HepG2 (cell line): ENCODE data around the gene TYROBP. TPM values are rescaled to one million over a fixed set of nuclear protein-coding genes. Genes with fewer than 3 reads are reported as not detected.

Experiments
- FLYWCH1 ChIP-seq: sonication (generic); formaldehyde crosslinking; IDR thresholded peaks from 2 replicates; pipeline ENCODE4 v1.8.1; 2023; ENCODE audit warnings: mild to moderate bottlenecking, missing genetic modification reagents
- HDAC2 ChIP-seq: sonication (generic); formaldehyde crosslinking; IDR thresholded peaks from 2 replicates; pipeline ENCODE4 v1.4.0; 2020; ENCODE audit warnings: missing genetic modification reagents
- KAT2B ChIP-seq: fragments of 150-350 bp; IDR thresholded peaks from 2 replicates; pipeline ENCODE4 v1.6.1; 2014; ENCODE audit warnings: low read depth, low read length, borderline replicate concordance
- MXI1 ChIP-seq: IDR thresholded peaks from 3 replicates; pipeline ENCODE4 v1.6.1; 2012; ENCODE audit warnings: low read depth, low read length, inconsistent platforms, borderline replicate concordance
- MYPOP ChIP-seq: sonication (generic); formaldehyde crosslinking; IDR thresholded peaks from 2 replicates; pipeline ENCODE4 v1.8.1; 2023; ENCODE audit warnings: mild to moderate bottlenecking, moderate library complexity, missing genetic modification reagents
- NFAT5 ChIP-seq: sonication (generic); formaldehyde crosslinking; IDR thresholded peaks from 2 replicates; pipeline ENCODE4 v1.4.0; 2020; ENCODE audit warnings: missing genetic modification reagents
- ONECUT2 ChIP-seq: sonication (generic); formaldehyde crosslinking; IDR thresholded peaks from 2 replicates; pipeline ENCODE4 v1.4.0; 2020; ENCODE audit warnings: missing genetic modification reagents
- POGK ChIP-seq: sonication (generic); formaldehyde crosslinking; conservative IDR thresholded peaks from 2 replicates; pipeline ENCODE4 v1.8.0; 2022; ENCODE audit warnings: mild to moderate bottlenecking, moderate library complexity, missing genetic modification reagents
- RCOR2 ChIP-seq: IDR thresholded peaks from 2 replicates; pipeline ENCODE4 v1.6.1; 2016; ENCODE audit warnings: missing biosample characterization, missing genetic modification reagents
- SYNCRIP ChIP-seq: fragments of 200-400 bp; formaldehyde crosslinking; IDR thresholded peaks from 2 replicates; pipeline ENCODE4 v1.6.1; 2018; ENCODE audit warnings: mild to moderate bottlenecking, low read depth, low read length; ENCODE audit not compliant: insufficient read depth
- TAF15 ChIP-seq: fragments of 200-400 bp; formaldehyde crosslinking; IDR thresholded peaks from one replicate; pipeline ENCODE4 v1.6.1; 2018; ENCODE audit warnings: mild to moderate bottlenecking, low read depth, low read length; ENCODE audit not compliant: poor library complexity, severe bottlenecking
- ZNF17 ChIP-seq: sonication (generic); formaldehyde crosslinking; IDR thresholded peaks from 2 replicates; pipeline ENCODE4 v1.5.0; 2020; ENCODE audit warnings: mild to moderate bottlenecking, missing genetic modification reagents
- ZNF256 ChIP-seq: sonication (generic); formaldehyde crosslinking; conservative IDR thresholded peaks from 2 replicates; pipeline ENCODE4 v1.4.0; 2020; ENCODE audit warnings: missing genetic modification reagents
- ZNF615 ChIP-seq: sonication (generic); formaldehyde crosslinking; IDR thresholded peaks from 2 replicates; pipeline ENCODE4 v1.5.0; 2020; ENCODE audit warnings: mild to moderate bottlenecking, missing genetic modification reagents, borderline replicate concordance
- polyA plus RNA-seq, 8 experiments: library from polyadenylated mRNA; depleted of rRNA in 3 of 8; stranded (reverse) in 7 of 8; unstranded in 1 of 8; fragments of >200 nt; fragmentation: Illumina TruSeq in 4 of 8; extraction: Trizol in 4 of 8; gene quantifications; 2 replicates each; pipeline versions ENCODE4 v1.2.1 to v1.2.3, GENCODE V29; 2011 to 2016; ENCODE audit warnings: low read depth in 4 of 8, missing spikeins in 1 of 8, mixed read lengths in 1 of 8; ENCODE audit not compliant: insufficient read depth in 1 of 8
- total RNA-seq, 5 experiments: library from RNA; depleted of rRNA; stranded (reverse); fragments of >200 nt; fragmentation: Illumina TruSeq; extraction: Trizol; gene quantifications; 2 replicates each; pipeline ENCODE4 v1.2.3, GENCODE V29; 2016; ENCODE audit warnings: low read depth in 1 of 5
- TF ChIP-seq, protein P1 (sequence below): sonication (generic); formaldehyde crosslinking; IDR thresholded peaks from 2 replicates; pipeline ENCODE4 v1.4.0; 2020; ENCODE audit warnings: missing genetic modification reagents

TYROBP gene
- total and polyA plus RNA-seq, 2 of the 13 experiments (the other 11 are each of a cell fraction or from before 2014, with no cell fraction given) = not detected

DNA sequence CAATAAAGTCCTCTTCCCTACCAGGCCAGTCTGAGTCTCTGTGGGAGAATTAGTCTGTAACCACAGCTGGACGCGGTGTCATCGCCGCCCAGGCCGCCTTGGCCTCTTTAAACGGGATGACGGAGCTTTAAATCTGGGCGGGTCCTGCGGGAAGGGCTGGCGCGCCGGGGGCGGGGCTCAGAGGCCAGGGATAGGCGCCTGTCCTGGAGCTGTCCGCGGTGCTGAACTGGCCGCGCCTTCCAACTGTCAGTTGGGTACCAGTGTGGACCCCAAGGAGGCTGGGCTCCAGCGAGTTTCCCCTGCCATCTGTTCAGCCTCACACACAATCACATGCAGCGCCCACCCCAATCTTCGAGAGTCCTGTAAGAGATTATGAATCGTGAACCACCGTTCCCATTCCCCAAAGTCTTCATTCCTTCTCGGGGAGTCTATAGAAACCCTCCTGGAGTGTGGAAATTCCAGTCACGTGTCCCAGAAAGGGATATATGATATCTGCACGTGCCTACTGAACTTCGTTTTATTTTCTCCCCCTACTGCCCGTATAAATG is 28.3 kb downstream of the TYROBP start (continued):
- peak; percentile 85 for TF ChIP-seq HDAC2
- TF ChIP-seq ZNF17 (CRISPR knock-in tag) = no peak
- TF ChIP-seq MXI1 = peak; percentile 89; the same call in 1 of the 3 replicates
- TF ChIP-seq RCOR2 (CRISPR knock-in tag) = 0 out of 2 replicates have a peak, but pooled peaks have one; percentile 42
- TF ChIP-seq POGK (CRISPR knock-in tag) = peak; percentile 96
- peak; percentile 92 for TF ChIP-seq ZNF256 (CRISPR knock-in tag)
- TF ChIP-seq, protein P1, sequence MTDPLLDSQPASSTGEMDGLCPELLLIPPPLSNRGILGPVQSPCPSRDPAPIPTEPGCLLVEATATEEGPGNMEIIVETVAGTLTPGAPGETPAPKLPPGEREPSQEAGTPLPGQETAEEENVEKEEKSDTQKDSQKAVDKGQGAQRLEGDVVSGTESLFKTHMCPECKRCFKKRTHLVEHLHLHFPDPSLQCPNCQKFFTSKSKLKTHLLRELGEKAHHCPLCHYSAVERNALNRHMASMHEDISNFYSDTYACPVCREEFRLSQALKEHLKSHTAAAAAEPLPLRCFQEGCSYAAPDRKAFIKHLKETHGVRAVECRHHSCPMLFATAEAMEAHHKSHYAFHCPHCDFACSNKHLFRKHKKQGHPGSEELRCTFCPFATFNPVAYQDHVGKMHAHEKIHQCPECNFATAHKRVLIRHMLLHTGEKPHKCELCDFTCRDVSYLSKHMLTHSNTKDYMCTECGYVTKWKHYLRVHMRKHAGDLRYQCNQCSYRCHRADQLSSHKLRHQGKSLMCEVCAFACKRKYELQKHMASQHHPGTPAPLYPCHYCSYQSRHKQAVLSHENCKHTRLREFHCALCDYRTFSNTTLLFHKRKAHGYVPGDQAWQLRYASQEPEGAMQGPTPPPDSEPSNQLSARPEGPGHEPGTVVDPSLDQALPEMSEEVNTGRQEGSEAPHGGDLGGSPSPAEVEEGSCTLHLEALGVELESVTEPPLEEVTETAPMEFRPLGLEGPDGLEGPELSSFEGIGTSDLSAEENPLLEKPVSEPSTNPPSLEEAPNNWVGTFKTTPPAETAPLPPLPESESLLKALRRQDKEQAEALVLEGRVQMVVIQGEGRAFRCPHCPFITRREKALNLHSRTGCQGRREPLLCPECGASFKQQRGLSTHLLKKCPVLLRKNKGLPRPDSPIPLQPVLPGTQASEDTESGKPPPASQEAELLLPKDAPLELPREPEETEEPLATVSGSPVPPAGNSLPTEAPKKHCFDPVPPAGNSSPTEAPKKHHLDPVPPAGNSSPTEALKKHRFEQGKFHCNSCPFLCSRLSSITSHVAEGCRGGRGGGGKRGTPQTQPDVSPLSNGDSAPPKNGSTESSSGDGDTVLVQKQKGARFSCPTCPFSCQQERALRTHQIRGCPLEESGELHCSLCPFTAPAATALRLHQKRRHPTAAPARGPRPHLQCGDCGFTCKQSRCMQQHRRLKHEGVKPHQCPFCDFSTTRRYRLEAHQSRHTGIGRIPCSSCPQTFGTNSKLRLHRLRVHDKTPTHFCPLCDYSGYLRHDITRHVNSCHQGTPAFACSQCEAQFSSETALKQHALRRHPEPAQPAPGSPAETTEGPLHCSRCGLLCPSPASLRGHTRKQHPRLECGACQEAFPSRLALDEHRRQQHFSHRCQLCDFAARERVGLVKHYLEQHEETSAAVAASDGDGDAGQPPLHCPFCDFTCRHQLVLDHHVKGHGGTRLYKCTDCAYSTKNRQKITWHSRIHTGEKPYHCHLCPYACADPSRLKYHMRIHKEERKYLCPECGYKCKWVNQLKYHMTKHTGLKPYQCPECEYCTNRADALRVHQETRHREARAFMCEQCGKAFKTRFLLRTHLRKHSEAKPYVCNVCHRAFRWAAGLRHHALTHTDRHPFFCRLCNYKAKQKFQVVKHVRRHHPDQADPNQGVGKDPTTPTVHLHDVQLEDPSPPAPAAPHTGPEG = peak; percentile 91; the same call in 1 of the 2 replicates
- no peak for TF ChIP-seq SYNCRIP
- peak; percentile 82; the same call in 1 of the 2 replicates for TF ChIP-seq FLYWCH1 (CRISPR knock-in tag)
- 0 out of 2 replicates have a peak, but pooled peaks have one; percentile 29 for TF ChIP-seq ZNF615 (CRISPR knock-in tag)
- TF ChIP-seq NFAT5 (CRISPR knock-in tag) = peak; percentile 97
- no peak for TF ChIP-seq KAT2B
- TF ChIP-seq TAF15 = no peak
- peak; percentile 88; the same call in 1 of the 2 replicates for TF ChIP-seq MYPOP
- 0 out of 2 replicates have a peak, but pooled peaks have one; percentile 54 for TF ChIP-seq ONECUT2 (CRISPR knock-in tag)
